K562 (cell line): ENCODE results near the gene IL17REL. TPM values are rescaled to one million over a fixed set of nuclear protein-coding genes. Genes with fewer than 3 reads are reported as not detected.

ENCODE experiments used
- ASH1L ChIP-seq: fragments of 450-650 bp; IDR thresholded peaks from 2 replicates; pipeline ENCODE4 v1.6.1; 2018; ENCODE audit warnings: borderline replicate concordance, mild to moderate bottlenecking, low read depth; ENCODE audit not compliant: partially characterized antibody
- BRF1 ChIP-seq: IDR thresholded peaks from 3 replicates; pipeline ENCODE4 v1.6.1; 2011; ENCODE audit warnings: borderline replicate concordance, mild to moderate bottlenecking; ENCODE audit not compliant: insufficient read length; ENCODE audit errors: extremely low read depth
- HIVEP1 ChIP-seq: fragments of 250-450 bp; sonication (Bioruptor Pico); IDR thresholded peaks from 2 replicates; pipeline ENCODE4 v1.4.0; 2020; ENCODE audit warnings: mild to moderate bottlenecking
- KLF1 ChIP-seq: fragments of 450-650 bp; IDR thresholded peaks from 2 replicates; pipeline ENCODE4 v1.6.1; 2016; ENCODE audit warnings: missing genetic modification characterization, missing compliant biosample characterization
- SIN3A ChIP-seq, 2 experiments: fragments of 150-350 bp in 1 of 2; IDR thresholded peaks; 2 replicates each; pipeline ENCODE4 v1.6.1; 2011 to 2016; ENCODE audit warnings: borderline replicate concordance in 2 of 2, low read depth in 2 of 2, low read length in 2 of 2, mild to moderate bottlenecking in 2 of 2, moderate library complexity in 2 of 2; ENCODE audit not compliant: control insufficient read depth in 1 of 2
- STAT5B ChIP-seq: fragments of 250-450 bp; sonication (Bioruptor Pico); IDR thresholded peaks from 2 replicates; pipeline ENCODE4 v1.8.0; 2021; ENCODE audit warnings: mild to moderate bottlenecking, inconsistent platforms
- TAF15 ChIP-seq: fragments of 200-400 bp; formaldehyde crosslinking; IDR thresholded peaks from 2 replicates; pipeline ENCODE4 v1.6.1; 2017; ENCODE audit warnings: mild to moderate bottlenecking, low read depth, low read length, moderate library complexity
- ZBTB1 ChIP-seq: sonication (generic); formaldehyde crosslinking; IDR thresholded peaks from 2 replicates; pipeline ENCODE4 v1.8.1; 2023; ENCODE audit warnings: missing genetic modification reagents, low read depth, mild to moderate bottlenecking, borderline replicate concordance
- ZNF239 ChIP-seq: fragments of 250-450 bp; sonication (Bioruptor Pico); IDR thresholded peaks from 2 replicates; pipeline ENCODE4 v1.4.0; 2020; ENCODE audit warnings: mild to moderate bottlenecking
- ZNF507 ChIP-seq: conservative IDR thresholded peaks from 2 replicates; pipeline ENCODE4 v1.6.1; 2017; ENCODE audit warnings: missing genetic modification characterization, missing compliant biosample characterization
- polyA plus RNA-seq, 8 experiments: library from polyadenylated mRNA; depleted of rRNA in 4 of 8; stranded (reverse) in 5 of 8; unstranded in 3 of 8; fragments of >200 nt; fragmentation: Nextera tagmentation in 2 of 8; fragmentation: Illumina TruSeq in 1 of 8; extraction: Ambion mirVana in 2 of 8; extraction: Trizol in 1 of 8; gene quantifications; 2 replicates each; pipeline versions ENCODE4 v1.2.1 to v1.2.3, GENCODE V29; 2011 to 2014; ENCODE audit warnings: inconsistent platforms in 1 of 8, missing spikeins in 1 of 8
- total RNA-seq, 7 experiments: library from RNA; depleted of rRNA in 6 of 7; stranded (reverse); fragments of >200 nt in 6 of 7; fragmentation: Illumina TruSeq in 2 of 7; extraction: Trizol in 2 of 7; gene quantifications; 2 replicates each; pipeline versions ENCODE4 v1.2.1 to v1.2.3, GENCODE V29; 2011 to 2021; ENCODE audit warnings: low replicate concordance in 1 of 7
- TF ChIP-seq, protein P1 (sequence below), 2 experiments: IDR thresholded peaks; 2 replicates each; pipeline ENCODE4 v1.6.1; 2012; ENCODE audit warnings: improper control_type of control experiment in 2 of 2, low read depth in 2 of 2, low read length in 2 of 2, borderline replicate concordance in 1 of 2
- TF ChIP-seq, protein P2 (sequence below): fragments of 250-450 bp; sonication (Bioruptor Pico); IDR thresholded peaks from 2 replicates; pipeline ENCODE4 v1.8.0; 2022; ENCODE audit warnings: inconsistent platforms
- TF ChIP-seq, protein P3 (sequence below): fragments of 450-650 bp; IDR thresholded peaks from 2 replicates; pipeline ENCODE4 v1.6.1; 2016; ENCODE audit warnings: low read depth, mild to moderate bottlenecking, moderate library complexity
- TF ChIP-seq, protein P4 (sequence below): fragments of 150-350 bp; IDR thresholded peaks from 2 replicates; pipeline ENCODE4 v1.6.1; 2014; ENCODE audit warnings: low read depth, mild to moderate bottlenecking, low read length, borderline replicate concordance
- TF ChIP-seq, protein P5 (sequence below): sonication (generic); formaldehyde crosslinking; IDR thresholded peaks from 2 replicates; pipeline ENCODE4 v1.8.0; 2022; ENCODE audit warnings: missing genetic modification reagents, mild to moderate bottlenecking, borderline replicate concordance

The IL17REL gene
- total and polyA plus RNA-seq, 9 of the 15 experiments (the other 6 are each of a cell fraction or from before 2014, with no cell fraction given): 0.05 to 0.42 (median 0.11) TPM; not detected in 4

DNA sequence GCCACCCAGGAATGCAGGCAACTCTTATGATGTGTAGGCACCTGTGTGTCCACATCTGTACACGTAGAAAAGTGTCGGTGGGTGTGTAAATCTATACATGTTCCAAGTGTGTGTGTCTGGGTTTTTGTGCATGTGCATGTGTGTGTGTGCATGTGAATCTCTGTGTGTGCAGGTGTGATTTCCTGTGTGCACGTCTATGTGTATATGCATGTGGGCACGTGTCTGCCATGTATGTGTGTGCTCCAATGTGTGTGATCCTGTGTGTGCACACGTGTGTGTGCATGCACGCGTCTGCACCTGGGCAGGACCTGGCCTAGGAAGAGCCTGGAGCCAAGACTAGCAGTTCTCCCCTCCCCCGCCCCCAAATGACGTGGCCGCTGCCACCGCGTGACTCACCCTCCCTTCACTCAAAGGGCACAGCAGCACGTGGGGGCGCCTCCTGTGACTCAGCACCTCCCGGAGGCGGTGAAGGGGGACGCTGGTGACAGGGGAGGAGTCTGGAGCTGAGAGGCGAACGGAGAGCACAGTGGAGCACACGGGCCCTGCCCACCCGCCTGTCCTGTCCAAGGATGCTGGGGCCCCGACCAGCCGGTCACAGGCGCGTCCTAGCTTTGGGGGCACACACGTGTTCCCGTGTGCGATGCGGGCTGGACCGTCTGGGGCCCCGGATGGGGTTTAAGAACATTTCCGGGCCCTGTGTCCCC, 41.9 kb downstream of the IL17REL start (continued):
- TF ChIP-seq, protein P1, sequence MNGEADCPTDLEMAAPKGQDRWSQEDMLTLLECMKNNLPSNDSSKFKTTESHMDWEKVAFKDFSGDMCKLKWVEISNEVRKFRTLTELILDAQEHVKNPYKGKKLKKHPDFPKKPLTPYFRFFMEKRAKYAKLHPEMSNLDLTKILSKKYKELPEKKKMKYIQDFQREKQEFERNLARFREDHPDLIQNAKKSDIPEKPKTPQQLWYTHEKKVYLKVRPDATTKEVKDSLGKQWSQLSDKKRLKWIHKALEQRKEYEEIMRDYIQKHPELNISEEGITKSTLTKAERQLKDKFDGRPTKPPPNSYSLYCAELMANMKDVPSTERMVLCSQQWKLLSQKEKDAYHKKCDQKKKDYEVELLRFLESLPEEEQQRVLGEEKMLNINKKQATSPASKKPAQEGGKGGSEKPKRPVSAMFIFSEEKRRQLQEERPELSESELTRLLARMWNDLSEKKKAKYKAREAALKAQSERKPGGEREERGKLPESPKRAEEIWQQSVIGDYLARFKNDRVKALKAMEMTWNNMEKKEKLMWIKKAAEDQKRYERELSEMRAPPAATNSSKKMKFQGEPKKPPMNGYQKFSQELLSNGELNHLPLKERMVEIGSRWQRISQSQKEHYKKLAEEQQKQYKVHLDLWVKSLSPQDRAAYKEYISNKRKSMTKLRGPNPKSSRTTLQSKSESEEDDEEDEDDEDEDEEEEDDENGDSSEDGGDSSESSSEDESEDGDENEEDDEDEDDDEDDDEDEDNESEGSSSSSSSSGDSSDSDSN (IDR thresholded peaks at IDR 0.05; ENCODE audit: borderline replicate concordance in 1 of 2, low read depth in 2 of 2, low read length in 2 of 2): no peak
- TF ChIP-seq TAF15: no peak
- TF ChIP-seq SIN3A (IDR thresholded peaks at IDR 0.05; ENCODE audit: borderline replicate concordance in 2 of 2, control insufficient read depth in 1 of 2, low read depth in 2 of 2, low read length in 2 of 2): peak in 1 of 2 experiments; percentile 16; a peak in 1 of 4 replicates
- TF ChIP-seq, protein P2, sequence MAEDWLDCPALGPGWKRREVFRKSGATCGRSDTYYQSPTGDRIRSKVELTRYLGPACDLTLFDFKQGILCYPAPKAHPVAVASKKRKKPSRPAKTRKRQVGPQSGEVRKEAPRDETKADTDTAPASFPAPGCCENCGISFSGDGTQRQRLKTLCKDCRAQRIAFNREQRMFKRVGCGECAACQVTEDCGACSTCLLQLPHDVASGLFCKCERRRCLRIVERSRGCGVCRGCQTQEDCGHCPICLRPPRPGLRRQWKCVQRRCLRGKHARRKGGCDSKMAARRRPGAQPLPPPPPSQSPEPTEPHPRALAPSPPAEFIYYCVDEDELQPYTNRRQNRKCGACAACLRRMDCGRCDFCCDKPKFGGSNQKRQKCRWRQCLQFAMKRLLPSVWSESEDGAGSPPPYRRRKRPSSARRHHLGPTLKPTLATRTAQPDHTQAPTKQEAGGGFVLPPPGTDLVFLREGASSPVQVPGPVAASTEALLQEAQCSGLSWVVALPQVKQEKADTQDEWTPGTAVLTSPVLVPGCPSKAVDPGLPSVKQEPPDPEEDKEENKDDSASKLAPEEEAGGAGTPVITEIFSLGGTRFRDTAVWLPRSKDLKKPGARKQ (CRISPR knock-in tag): no peak
- no peak for TF ChIP-seq KLF1
- TF ChIP-seq, protein P3, sequence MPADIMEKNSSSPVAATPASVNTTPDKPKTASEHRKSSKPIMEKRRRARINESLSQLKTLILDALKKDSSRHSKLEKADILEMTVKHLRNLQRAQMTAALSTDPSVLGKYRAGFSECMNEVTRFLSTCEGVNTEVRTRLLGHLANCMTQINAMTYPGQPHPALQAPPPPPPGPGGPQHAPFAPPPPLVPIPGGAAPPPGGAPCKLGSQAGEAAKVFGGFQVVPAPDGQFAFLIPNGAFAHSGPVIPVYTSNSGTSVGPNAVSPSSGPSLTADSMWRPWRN: 0 out of 2 replicates have a peak, but pooled peaks have one; percentile 55
- TF ChIP-seq ZNF239 (CRISPR knock-in tag): no peak
- TF ChIP-seq ZBTB1 (CRISPR knock-in tag): no peak; the same call in 1 of the 2 replicates
- no peak for TF ChIP-seq HIVEP1 (CRISPR knock-in tag)
- TF ChIP-seq ZNF507 (tag): no peak
- no peak for TF ChIP-seq ASH1L
- no peak for TF ChIP-seq STAT5B (CRISPR knock-in tag)
- TF ChIP-seq, protein P4, sequence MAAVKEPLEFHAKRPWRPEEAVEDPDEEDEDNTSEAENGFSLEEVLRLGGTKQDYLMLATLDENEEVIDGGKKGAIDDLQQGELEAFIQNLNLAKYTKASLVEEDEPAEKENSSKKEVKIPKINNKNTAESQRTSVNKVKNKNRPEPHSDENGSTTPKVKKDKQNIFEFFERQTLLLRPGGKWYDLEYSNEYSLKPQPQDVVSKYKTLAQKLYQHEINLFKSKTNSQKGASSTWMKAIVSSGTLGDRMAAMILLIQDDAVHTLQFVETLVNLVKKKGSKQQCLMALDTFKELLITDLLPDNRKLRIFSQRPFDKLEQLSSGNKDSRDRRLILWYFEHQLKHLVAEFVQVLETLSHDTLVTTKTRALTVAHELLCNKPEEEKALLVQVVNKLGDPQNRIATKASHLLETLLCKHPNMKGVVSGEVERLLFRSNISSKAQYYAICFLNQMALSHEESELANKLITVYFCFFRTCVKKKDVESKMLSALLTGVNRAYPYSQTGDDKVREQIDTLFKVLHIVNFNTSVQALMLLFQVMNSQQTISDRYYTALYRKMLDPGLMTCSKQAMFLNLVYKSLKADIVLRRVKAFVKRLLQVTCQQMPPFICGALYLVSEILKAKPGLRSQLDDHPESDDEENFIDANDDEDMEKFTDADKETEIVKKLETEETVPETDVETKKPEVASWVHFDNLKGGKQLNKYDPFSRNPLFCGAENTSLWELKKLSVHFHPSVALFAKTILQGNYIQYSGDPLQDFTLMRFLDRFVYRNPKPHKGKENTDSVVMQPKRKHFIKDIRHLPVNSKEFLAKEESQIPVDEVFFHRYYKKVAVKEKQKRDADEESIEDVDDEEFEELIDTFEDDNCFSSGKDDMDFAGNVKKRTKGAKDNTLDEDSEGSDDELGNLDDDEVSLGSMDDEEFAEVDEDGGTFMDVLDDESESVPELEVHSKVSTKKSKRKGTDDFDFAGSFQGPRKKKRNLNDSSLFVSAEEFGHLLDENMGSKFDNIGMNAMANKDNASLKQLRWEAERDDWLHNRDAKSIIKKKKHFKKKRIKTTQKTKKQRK: no peak
- TF ChIP-seq BRF1: no peak
- TF ChIP-seq, protein P5, sequence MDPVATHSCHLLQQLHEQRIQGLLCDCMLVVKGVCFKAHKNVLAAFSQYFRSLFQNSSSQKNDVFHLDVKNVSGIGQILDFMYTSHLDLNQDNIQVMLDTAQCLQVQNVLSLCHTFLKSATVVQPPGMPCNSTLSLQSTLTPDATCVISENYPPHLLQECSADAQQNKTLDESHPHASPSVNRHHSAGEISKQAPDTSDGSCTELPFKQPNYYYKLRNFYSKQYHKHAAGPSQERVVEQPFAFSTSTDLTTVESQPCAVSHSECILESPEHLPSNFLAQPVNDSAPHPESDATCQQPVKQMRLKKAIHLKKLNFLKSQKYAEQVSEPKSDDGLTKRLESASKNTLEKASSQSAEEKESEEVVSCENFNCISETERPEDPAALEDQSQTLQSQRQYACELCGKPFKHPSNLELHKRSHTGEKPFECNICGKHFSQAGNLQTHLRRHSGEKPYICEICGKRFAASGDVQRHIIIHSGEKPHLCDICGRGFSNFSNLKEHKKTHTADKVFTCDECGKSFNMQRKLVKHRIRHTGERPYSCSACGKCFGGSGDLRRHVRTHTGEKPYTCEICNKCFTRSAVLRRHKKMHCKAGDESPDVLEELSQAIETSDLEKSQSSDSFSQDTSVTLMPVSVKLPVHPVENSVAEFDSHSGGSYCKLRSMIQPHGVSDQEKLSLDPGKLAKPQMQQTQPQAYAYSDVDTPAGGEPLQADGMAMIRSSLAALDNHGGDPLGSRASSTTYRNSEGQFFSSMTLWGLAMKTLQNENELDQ (CRISPR knock-in tag): no peak
